GM12875 (cell line): Measurements from ENCODE around the gene MACF1.

ENCODE experiments used
- H3K4me3 ChIP-seq: one replicate; pipeline ENCODE4 v1.5.1; 2011; ENCODE audit warnings: low read depth, low read length, control low read depth
- TF ChIP-seq, protein P1 (sequence below): IDR thresholded peaks from 2 replicates; pipeline ENCODE4 v1.5.1; 2011; ENCODE audit warnings: low read depth, mild to moderate bottlenecking, control low read depth, inconsistent platforms, low read length, moderate library complexity, borderline replicate concordance; ENCODE audit not compliant: insufficient read depth

Gene MACF1

DNA sequence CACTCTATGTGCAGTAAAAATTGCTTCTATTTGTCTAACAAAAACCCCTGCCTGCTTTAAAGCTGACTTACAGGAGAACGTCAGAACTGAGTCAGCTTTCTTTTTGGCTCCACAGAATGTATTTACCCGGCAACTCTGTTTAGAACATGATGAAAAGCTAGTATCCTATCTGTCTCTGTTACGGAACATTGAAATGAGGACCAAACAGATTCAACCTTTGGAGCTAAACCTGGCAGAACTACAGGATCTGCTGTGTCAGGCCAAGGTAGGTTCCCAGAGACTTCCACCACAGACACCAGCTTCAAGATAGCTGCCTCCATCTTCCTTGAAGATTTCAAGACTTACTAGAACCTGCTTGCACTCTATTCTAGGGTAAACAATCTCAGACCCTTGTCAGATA lies 132.6 kb downstream of the MACF1 start:
- H3K4me3 ChIP-seq = no peak overlapping the region
- TF ChIP-seq, protein P1, sequence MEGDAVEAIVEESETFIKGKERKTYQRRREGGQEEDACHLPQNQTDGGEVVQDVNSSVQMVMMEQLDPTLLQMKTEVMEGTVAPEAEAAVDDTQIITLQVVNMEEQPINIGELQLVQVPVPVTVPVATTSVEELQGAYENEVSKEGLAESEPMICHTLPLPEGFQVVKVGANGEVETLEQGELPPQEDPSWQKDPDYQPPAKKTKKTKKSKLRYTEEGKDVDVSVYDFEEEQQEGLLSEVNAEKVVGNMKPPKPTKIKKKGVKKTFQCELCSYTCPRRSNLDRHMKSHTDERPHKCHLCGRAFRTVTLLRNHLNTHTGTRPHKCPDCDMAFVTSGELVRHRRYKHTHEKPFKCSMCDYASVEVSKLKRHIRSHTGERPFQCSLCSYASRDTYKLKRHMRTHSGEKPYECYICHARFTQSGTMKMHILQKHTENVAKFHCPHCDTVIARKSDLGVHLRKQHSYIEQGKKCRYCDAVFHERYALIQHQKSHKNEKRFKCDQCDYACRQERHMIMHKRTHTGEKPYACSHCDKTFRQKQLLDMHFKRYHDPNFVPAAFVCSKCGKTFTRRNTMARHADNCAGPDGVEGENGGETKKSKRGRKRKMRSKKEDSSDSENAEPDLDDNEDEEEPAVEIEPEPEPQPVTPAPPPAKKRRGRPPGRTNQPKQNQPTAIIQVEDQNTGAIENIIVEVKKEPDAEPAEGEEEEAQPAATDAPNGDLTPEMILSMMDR = no peak

DNA sequence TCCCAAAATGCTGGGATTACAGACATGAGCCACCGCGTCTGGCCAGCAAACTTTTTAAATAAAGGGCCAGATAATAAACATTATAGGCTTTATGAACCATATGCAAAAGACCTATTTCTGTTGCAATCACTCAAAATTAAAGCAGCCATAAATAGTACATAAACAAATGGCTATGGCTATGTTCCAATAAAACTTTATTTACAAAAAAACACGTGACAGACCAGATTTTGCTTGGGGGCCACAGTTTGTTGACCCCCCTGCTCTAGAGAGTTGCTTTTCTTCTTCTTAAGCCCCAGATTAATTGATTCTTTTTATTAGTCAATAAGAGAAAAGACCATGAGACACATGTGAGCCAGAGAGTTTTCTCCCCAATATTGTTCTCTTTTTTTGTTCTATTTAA lies 138.3 kb downstream of the MACF1 start:
- TF ChIP-seq, protein P1 = no peak

DNA sequence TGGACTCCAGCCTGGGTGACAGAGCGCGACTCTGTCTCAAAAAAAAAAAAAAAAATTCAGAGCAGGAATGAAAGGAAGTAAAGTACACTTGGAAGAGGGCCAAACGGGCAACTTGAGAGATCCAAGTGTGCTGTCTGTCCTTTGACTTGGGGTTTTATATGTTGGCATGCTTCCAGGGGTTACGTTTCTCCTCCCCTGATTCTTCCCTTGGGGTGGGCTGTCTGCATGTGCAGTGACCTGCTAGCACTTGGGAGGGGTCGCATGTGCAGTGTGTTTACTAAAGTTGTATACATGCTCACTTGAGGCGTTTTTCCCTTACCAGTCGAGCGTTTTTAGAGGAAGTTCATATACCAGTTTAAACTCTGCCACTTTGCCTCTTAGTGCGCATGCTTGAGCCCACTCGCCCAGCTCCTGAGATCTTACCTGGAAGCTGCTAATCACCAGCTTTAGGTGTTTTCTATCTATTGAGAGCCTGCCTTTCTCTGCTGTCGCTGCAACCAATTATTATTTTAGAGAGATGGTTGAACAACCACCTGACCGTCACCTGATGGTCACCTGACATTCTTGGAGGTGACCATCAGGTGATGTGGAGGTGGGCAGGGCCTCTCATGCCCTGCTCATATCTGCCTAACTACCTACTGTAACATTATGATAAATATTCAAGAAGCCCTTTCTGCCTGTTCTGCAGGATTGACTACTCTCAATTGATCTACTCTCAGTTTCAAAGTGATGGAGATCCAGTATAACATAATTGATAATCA lies 140.1 kb downstream of the MACF1 start:
- TF ChIP-seq, protein P1 = no peak
- no peak overlapping the region for H3K4me3 ChIP-seq

More for the DNA sequence above, 138.3 kb downstream of the MACF1 start:
- no peak overlapping the region for H3K4me3 ChIP-seq

DNA sequence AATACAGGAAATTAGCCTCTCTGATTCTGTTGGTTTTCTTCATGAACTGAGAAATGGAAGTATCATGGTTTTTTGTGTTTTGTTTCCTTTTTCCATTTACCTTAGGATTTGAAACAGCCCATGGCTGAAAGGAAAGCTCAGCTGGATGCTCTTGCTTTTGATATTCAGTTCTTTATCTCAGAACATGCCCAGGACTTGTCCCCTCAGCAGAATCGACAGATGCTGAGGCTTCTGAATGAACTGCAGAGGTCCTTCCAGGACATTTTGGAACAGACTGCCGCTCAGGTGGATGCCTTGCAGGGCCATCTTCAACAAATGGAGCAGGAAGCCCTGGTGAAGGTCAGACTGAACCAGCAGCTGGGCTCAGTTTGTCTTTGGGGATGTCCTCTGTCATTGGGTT lies 142.4 kb downstream of the MACF1 start:
- TF ChIP-seq, protein P1 = no peak
- no peak overlapping the region for H3K4me3 ChIP-seq

DNA sequence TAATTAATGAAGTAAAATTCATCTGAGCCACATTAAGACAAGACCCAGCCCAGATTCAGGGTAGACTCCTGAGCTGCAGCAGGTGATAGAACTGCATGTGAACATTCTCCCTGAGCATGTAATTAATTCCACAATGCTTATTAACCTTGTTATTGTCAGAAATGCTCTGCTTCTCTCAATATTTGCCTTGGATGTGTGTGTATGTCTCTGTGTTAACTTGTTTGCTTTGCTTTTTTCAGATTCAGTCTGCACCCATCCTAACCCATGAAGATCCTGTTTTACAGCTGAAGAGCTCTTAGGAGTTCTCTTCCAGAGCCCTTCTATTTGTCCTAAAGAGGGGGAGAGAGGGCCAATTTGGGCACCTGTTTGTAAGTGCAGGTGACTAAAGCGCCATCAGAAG lies 143.8 kb downstream of the MACF1 start:
- TF ChIP-seq, protein P1 = no peak

DNA sequence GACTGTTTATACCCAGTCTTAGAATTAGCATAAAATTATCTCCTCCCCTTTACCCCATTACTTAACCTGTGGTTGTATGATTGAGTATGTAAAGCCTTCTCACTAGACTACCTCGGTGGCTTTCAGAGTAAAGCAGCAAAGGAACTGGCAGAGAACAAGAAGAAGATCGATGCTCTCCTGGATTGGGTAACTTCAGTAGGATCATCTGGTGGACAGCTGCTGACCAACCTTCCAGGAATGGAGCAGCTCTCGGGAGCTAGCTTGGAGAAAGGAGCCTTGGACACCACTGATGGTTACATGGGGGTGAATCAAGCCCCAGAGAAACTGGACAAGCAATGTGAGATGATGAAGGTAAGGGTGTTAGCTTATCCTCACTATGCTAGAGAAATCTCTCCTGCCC lies 148.4 kb downstream of the MACF1 start:
- TF ChIP-seq, protein P1 = no peak
- no peak overlapping the region for H3K4me3 ChIP-seq

More for the DNA sequence above, 143.8 kb downstream of the MACF1 start:
- no peak overlapping the region for H3K4me3 ChIP-seq

DNA sequence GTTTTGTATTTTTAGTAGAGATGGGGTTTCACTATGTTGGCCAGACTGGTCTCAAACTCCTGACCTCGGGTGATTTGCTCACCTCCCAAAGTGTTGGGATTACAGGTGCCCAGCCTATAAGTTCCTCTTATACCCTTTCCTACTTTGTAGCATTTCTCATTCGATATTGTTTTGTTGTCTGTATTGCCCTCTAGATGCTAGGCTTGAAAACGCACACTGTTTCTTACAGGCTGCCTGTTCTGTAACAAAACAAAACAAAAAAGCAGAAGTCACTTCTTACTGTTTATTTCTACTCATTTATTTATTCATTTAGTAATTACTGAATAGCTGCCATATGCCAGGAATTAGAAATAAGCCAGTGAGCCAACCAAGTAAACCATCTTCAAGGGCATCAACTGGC lies 150.1 kb downstream of the MACF1 start:
- H3K4me3 ChIP-seq = no peak overlapping the region
- TF ChIP-seq, protein P1 = no peak
